Cardiac muscle cell (in vitro differentiated cells and primary cell): ENCODE measurements around the gene HIPK1. TPM values are rescaled to one million over a fixed set of nuclear protein-coding genes. Genes with fewer than 3 reads are reported as not detected.

Experiments
- DNase-seq, 2 donors: peaks; one replicate each; pipeline versions ENCODE4 v3.0.0 to v3.0.0-alpha.2; 2010 to 2017; ENCODE audit warnings: low read depth in 1 of 2, low spot score in 1 of 2
- H3K27ac ChIP-seq: fragments of 200-600 bp; sonication (generic); 2 replicates; pipeline ENCODE4 v1.5.1; 2016
- H3K27me3 ChIP-seq: fragments of 200-600 bp; sonication (generic); 2 replicates; pipeline ENCODE4 v1.6.0; 2016; ENCODE audit warnings: control low read depth
- H3K36me3 ChIP-seq: fragments of 200-600 bp; sonication (generic); 2 replicates; pipeline ENCODE4 v1.5.1; 2016; ENCODE audit warnings: control low read depth
- H3K4me1 ChIP-seq: fragments of 200-600 bp; sonication (generic); 2 replicates; pipeline ENCODE4 v1.8.1; 2017; ENCODE audit warnings: low read depth, mild to moderate bottlenecking, mixed run types
- H3K4me3 ChIP-seq: fragments of 200-600 bp; sonication (generic); 2 replicates; pipeline ENCODE4 v1.5.1; 2016; ENCODE audit warnings: mild to moderate bottlenecking
- H3K9me3 ChIP-seq: fragments of 200-600 bp; sonication (generic); 2 replicates; pipeline ENCODE4 v1.5.1; 2017; ENCODE audit warnings: low read depth, mild to moderate bottlenecking, control low read depth
- CTCF ChIP-seq: IDR thresholded peaks from 2 replicates; pipeline ENCODE4 v1.5.1; 2012; ENCODE audit warnings: low read depth, mild to moderate bottlenecking, low read length
- polyA plus RNA-seq: library from polyadenylated mRNA; unstranded; fragments of >200 nt; fragmentation: Nextera tagmentation; extraction: Ambion mirVana; gene quantifications from 2 replicates; pipeline ENCODE4 v1.2.1, GENCODE V29; 2016
- total RNA-seq: library from RNA; depleted of rRNA; stranded (reverse); fragments of >200 nt; gene quantifications from 2 replicates; pipeline ENCODE4 v1.2.3, GENCODE V29; 2016

HIPK1 gene
- total and polyA plus RNA-seq, 2 experiments from 2014 or later, result 14.1 to 27.7 TPM

- H3K9me3 ChIP-seq, result no peaks in the 10 kb centered on the region
Measured at GRCh38 chr1:113934511-113935055, 5.5 kb downstream of the HIPK1 start.

GRCh38 chr1:113935176-113935575 lies 6.1 kb downstream of the HIPK1 start:
- Histone ChIP-seq H3K27me3 (no peaks in the 10 kb centered on the region), H3K9me3 (no peaks in the 10 kb centered on the region), H3K4me1 (peaks cover 16% of the 10 kb centered on the region), H3K27ac (no peak overlapping the region), H3K36me3 (no peaks in the 10 kb centered on the region), H3K4me3 (no peak overlapping the region)
- no peak for DNase-seq
- no peak for TF ChIP-seq CTCF

More at GRCh38 chr1:113934511-113935055, 5.5 kb downstream of the HIPK1 start:
- peaks cover 16% of the 10 kb centered on the region for H3K4me1 ChIP-seq
- H3K4me3 ChIP-seq, result no peak overlapping the region
- H3K27ac ChIP-seq, result no peak overlapping the region
- H3K27me3 ChIP-seq, result no peaks in the 10 kb centered on the region
- no peaks in the 10 kb centered on the region for H3K36me3 ChIP-seq
- no peak for DNase-seq
- TF ChIP-seq CTCF, result no peak

- no peak overlapping the region for H3K27ac ChIP-seq
Measured at GRCh38 chr1:113935970-113936369, 6.8 kb downstream of the HIPK1 start.

GRCh38 chr1:113937146-113937545 lies 8.0 kb downstream of the HIPK1 start:
- TF ChIP-seq CTCF, result no peak
- peaks cover 6% of the 10 kb centered on the region for H3K36me3 ChIP-seq
- H3K4me1 ChIP-seq, result peaks cover 1% of the 10 kb centered on the region
- H3K9me3 ChIP-seq, result no peaks in the 10 kb centered on the region
- DNase-seq, result no peak
- no peak overlapping the region for H3K4me3 ChIP-seq
- H3K27ac ChIP-seq, result no peak overlapping the region
- H3K27me3 ChIP-seq, result no peaks in the 10 kb centered on the region

More at GRCh38 chr1:113935970-113936369, 6.8 kb downstream of the HIPK1 start:
- Histone ChIP-seq H3K9me3 (no peaks in the 10 kb centered on the region), H3K4me3 (no peak overlapping the region), H3K4me1 (peaks cover 13% of the 10 kb centered on the region), H3K27me3 (no peaks in the 10 kb centered on the region), H3K36me3 (peaks cover 1% of the 10 kb centered on the region)
- no peak for TF ChIP-seq CTCF
- DNase-seq, result no peak

- Histone ChIP-seq H3K4me1 (no peaks in the 10 kb centered on the region), H3K27me3 (no peaks in the 10 kb centered on the region), H3K36me3 (peaks cover 6% of the 10 kb centered on the region), H3K27ac (no peak overlapping the region), H3K4me3 (no peak overlapping the region), H3K9me3 (no peaks in the 10 kb centered on the region)
- no peak for DNase-seq
- TF ChIP-seq CTCF, result no peak
Measured at GRCh38 chr1:113938192-113938591, 9.1 kb downstream of the HIPK1 start.
